ENCODE results near the gene ALCAM.

Gene ALCAM

DNA sequence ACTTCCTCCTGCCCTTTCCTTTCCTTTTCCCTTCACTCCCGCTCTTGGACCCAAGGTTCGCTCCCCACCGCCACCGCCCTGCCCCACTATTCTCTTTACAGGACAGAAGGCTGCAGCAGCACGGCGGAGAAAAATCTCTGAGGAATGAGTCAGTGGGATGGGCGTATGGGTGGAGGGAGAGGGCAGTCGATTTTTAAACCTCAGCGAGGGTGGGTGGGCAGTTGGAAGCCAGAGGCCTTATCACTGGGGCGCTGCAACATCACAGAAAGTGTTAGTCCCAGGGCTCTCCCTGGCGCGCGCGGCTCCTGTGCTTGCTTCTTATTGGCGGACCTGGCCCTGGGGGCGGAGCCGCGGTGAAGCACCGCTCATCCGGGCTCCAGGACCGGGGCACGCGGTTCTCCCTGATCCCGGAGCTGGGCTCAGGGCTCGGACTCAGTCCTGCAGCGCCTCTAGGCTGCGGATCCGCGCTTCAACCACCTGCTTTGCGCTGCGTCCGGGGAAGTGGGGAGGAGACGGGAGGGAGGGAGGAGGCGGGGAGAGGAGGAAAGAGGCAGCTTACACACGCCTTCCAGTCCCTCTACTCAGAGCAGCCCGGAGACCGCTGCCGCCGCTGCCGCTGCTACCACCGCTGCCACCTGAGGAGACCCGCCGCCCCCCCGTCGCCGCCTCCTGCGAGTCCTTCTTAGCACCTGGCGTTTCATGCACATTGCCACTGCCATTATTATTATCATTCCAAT lies at the start of gene ALCAM:
TSS of gene ALCAM (plus strand) at position 584 of the 737 bp plus-strand sequence.
- peak; percentile 98 for DNase-seq

DNA sequence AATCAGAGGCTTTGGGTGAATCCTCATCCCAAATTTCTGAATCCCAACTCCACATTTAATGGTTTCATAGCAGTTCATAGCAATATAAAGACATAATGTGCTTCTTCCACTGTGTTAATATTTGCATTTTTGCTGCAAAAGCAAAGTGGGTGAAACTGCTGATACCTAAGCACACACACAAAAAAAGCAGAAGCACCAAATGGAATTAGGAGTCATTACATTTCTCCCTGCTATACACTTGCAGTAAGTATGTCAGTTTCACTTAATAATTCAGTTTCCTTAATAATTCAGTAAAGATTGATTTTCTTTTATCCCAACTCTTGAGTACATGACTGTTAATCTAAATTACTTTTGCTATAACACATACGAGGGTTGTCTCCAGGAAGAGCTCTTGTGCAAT lies 48.9 kb upstream of the ALCAM start:
- DNase-seq = no peak

DNA sequence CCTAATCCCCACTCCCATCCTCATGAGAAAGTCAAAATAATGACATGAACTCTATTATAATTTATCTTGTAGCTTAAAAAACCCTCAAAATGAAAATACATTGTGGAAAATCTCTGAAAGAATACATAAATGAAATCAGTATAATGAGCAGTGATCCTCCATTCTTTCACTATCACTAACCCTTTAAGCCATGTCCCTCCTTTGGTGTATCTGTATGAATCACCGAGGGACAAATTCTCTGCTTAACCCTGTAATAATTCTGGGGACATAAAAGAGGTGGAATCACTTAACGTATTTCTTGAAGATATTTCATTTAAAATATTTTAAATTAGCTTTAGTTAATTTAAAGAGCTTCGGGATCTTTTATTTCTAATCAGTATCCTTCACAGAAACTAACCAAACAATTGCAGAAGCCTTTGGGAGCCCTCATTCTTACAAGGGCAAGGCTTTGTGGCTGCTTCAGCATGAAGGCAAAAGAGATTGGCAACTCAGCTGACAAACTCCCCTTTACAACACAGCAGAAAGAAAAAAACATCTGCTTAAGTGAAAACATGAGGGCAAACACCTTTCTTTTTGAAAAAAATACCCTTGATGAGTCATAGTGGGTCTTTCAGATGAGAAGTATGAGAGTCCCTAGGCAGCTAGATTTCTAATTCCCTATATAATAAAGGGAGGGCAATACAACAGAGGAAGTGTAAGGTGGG lies 44.0 kb upstream of the ALCAM start:
- DNase-seq = no peak

DNA sequence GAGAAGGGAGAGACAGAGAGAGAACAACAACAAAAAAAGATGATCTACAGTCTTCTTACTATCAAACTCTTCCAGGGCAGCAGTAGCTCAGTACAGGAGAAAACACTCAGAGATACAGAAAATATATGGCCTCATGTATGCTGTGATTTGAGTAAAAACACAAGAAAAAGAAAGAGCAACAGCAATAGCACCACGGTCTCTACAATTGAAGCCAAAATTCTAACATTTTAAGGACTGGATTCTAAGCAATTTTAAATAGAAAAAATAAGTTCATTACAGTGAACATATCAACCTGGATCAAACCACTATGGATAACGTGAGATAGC lies 43.5 kb upstream of the ALCAM start:
- DNase-seq = no peak

DNA sequence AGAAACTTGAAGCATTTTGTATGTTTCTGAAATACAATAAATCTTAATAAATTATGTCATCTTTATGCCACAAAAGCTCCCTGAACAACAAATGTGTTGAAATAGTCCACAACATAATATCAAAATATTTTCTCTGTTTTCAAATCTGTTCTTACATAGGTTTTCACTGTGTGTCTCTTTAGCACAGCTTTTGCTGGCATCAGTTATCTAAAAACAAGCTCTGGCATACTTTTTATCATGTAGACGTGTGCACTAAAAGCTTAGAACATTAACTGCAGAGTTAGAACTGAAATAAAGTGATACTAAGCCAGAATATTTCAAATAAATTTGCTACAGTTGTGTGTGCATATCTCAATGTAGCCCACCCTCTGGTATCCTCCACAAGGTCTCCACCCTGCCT lies 41.8 kb upstream of the ALCAM start:
- no peak for DNase-seq

DNA sequence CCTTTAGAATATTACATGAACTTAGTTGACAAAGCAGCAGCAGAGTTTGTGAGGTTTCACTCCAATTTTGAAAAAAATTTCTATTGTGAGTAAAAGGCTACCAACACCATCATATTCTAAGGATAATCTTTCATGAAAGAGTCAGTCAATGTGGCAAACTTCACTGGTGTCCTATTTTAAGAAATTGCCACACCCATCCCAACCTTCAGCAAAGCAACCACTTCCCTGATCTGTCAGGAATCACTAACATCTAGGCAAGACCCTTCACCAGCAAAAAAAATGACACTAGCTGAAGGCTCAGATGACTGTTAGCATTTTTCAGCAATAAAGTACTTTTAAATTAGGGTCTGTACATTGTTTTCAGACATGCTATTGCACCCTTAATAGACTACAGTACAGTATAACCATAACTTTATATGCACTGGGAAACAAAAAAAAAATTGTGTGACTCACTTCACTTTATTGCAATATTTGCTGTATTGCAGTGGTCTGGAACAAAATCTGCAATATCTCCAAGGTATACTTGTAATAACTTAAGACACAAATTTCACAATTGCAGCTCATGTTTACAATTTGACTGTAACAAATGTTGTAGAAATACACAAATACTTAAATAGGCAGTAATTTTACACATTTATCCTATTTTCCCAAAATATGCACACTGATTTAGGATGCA lies 38.9 kb upstream of the ALCAM start:
- DNase-seq = no peak

DNA sequence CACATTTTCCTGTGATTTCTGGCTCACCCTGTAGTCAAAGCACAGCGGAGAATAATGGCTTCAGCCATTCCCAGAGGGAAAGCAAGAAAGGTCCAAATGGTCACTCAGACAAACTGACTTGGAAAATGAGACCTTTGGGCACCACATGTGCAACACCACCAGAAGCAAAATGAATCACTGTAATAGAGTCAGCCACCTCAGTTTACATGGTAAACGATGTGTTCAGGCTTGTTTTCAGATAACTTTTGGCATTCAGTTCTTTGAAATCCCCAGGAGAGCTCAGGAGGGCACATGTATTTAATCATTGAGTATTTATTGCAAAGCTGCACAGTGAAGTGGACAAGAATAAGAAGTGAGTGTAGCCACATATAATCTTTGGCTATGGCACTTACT lies 38.4 kb upstream of the ALCAM start:
- no peak for DNase-seq

DNA sequence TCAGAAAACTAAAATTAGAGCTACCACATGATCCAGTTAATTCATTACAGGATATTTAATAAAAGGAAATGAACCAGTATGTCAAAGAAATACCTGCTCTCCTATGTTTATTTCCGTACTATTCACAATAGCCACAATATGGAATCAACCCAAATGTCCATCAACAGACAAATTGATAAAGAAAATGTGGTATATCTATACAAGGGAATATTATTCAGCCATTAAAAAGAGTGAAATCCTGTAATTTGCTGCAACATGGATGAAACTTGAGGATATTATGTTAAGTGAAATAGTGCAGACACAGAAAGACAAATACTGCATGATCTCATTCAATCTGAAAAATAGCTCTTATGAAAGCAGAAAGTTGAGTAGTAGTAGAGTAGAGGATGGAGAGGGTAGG lies 33.7 kb upstream of the ALCAM start:
- DNase-seq = no peak

DNA sequence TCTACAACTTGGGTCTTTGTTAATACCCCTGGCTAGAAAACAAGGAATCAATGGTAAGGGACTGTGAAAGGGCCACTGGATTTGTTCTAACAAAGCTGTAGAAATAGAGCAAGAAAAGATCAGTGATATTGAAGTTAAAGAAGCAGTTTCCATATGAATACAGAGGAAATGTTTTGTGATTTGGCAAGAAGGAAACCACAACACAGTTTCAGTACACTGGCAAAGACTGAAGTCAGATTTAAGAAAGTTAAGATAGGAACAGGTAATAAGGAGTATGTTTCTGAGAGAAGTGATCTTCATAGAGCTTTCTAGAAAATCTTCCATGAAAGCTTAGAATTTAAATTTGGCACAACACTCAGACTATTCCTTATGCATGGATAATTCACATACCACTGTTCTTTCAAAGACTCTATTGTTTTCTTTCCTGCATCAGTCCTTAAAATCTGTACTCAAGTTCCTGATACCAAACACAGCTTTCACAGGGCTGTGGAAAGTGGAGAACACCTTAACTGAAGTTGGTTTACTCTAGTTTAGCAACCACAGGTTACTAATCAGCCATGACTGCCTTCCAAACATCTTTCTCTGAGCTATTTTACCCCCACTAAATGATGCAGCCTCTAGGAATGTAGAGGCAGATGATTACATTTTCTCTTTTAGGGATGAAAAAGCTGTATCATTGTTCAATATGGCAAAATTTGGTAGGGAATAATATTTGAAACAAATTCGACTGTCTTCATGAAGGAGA lies 32.4 kb upstream of the ALCAM start:
- DNase-seq = no peak

DNA sequence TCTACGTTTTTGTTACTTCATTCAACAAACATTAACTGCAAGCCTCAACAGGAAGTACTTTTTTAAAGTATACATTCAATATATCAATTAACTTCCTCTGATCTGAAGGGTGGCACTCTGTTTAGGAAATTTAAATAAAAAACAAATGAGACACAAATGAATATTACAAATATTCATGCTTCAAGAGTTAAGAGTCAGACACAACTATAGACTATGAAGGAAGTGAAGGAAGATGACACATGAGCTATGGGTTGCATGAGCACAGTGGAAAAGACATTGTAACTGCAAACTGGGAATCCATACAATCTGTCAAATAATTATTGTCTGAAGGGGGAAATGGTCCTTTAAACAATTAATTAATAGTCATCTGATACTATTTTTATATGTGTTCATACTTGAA lies 26.8 kb upstream of the ALCAM start:
- no peak for DNase-seq

DNA sequence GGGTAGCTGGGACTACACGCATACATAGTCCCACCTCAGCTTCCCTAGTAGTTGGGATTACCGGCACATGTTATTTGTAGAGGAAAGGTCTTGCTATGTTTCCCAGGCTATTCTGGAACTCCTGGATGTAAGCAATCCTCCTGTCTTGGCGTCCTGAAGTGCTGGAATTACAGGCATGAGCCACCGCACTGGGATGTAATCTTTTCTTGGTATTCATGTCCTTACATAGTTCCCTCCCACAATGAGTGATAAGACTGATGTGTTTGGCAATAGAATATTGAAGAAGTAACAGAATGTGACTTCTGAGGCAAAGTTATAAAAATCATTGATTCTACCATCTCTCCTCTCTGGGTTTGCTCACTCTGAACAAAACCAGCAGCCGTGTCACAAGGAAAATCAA lies 22.7 kb upstream of the ALCAM start:
- DNase-seq = no peak

DNA sequence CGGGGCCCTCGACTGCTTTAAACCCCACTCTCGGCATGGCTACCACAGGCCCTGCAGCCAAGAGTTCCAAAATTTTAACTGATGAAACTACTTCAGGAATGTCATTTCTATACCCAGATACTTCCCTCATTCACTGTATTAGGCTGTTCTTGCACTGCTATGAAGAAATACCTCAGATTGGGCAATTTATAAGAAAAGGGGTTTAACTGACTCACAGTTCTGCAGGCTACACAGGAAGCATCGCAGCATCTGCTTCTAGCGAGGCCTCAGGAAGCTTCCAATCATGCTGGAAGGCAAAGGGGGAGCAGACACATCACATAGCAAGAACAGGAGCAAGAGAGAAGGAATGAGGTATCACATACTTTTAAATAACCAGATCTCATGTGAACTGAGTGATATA lies 21.6 kb upstream of the ALCAM start:
- no peak for DNase-seq

DNA sequence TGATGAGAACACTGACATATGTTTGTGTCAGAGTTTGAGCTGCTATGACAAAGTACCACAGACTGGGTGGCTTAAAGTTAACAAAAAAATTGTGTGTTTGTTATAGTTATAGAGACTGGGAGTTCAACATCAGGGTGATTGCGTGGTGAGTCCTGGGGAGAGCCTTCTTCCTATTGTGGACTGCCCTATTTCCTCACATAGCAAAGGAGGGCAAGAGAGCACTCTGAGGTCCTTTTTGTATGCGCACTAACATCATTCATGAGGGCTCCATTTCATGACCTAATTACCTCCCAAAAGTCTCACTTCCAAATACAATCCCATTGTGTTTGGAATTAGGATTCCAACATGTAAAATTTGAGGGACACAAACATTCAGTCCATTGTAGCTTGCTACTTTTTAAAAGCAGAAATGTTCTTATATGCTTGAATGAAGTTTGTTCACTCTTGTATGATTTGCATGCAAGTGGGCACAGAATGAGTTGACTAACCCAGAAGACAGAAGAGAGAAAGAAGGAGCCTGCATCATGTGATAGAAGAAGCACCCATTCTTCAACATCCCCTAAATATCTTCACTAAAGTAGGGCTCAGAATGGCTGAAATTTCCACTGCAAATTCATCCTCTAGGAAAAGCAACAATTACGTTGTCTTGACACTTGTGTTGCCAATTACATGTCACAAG lies 18.9 kb upstream of the ALCAM start:
- DNase-seq = no peak

DNA sequence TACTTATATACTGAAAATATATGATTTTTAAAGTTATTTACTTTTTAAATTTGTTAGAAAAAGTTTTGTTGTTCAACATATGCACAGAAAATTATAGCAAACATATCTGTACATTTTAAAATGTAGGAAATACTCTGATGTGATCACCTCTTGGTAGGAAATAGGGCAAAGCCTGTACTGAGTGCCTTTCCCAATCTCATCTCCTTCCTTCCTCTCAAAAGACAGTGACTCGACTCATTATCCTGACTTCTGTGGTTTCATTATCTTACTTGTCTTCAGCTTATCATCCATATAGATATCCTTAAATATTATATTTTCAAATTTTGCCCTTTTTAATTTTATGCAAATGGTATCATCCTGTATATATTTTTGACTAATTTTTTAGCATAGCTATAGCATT lies 18.4 kb upstream of the ALCAM start:
- no peak for DNase-seq

DNA sequence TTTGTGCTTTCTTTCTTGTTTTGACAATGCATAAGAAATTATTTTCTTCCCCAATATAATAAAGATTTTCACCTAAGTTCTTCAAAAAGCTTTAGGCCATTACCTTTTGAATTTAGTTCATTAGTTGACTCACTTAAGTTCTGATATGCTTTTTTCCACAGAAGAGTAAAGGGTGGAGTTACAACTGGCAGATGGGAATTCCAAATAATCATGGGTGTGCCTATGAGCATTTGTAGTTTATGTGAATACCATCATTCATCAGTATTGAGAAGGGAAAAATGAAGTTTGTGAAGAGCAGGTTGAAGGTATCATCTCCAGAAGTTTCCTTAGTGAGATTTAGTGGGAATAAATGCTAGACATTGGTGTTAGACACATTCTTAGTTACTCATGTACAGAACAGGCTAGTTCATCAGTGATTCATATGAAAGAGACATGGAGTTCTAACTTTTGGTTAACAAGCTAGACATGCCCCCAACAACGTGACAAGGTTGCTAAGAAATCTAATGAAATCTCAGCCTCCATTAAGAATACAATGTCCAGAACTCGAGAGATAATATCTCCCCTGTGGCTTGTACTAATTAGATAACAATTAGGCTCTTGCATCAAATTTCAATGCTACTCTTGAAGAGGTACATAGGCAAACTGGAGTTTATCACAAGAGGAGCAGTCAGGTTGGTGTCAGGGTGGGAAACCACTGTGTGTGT lies 16.9 kb upstream of the ALCAM start:
- peak; percentile 37 for DNase-seq

DNA sequence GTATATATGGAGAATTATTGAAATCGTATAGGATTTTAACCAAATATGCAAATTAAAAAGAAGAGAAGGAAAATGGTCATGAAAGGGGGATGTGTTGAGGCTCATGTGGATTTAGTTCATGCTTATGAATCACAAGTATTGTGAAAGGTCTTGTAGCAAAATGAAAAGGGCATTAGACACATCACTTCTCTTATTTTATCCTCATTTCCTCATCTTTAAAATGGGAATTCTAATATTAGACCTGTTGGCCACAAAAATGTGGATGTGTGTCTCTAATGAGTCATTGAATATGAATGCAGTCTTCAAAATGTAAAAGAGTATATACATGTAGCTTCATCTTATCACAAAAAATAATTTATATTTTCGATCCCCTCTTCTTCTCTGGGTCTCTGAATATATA lies 14.9 kb upstream of the ALCAM start:
- DNase-seq = no peak

DNA sequence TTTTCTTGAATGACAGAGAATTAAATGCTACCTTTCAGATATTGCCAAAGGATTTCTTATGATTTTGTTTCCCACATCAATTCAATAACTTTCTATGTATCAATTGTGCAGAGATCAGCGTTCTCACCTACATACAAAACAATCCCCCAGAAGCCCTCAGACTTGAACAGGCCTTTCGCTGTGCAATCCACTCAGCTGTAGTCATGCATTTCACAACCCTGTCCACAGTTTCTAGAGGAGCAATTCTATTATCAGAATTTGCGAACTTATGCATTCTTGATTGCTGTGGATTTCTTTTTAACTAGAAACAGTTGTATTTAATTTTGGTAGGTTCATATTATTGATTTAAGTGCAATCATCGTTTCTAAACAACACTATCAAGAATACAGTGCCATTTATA lies 13.7 kb upstream of the ALCAM start:
- DNase-seq = no peak

DNA sequence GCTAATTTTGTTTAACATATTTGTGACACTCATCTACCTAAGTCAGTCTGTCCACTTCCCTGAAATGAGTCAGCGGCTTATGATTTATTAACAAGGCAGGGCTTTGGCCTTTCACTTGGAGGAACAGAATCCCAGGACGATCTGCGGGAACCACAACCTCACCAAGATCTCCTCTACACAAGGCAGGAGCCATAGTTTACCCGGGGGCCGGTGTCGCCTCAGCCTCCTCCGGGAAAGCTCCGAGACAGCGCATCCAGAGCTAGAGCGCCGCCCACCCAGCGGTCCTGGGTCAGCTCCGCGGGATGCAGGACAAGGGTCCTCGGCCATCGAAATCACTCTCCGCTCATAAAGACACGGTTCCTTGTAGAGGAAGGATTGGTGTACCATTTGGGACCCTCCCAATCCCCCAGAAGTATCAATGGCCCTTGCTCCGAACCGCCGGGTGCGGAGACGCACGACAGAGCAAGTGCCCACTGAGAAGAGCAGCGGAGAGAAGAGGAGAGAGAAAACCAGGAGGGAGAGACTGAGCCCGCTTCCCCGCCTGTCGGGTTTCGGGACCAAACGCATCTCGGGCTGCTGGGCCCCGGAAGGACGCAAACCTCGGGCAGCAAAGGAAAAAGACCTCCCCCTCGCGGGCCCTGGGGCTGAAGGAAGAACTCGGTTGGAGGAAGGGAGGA lies 13.1 kb upstream of the ALCAM start:
- no peak for DNase-seq

DNA sequence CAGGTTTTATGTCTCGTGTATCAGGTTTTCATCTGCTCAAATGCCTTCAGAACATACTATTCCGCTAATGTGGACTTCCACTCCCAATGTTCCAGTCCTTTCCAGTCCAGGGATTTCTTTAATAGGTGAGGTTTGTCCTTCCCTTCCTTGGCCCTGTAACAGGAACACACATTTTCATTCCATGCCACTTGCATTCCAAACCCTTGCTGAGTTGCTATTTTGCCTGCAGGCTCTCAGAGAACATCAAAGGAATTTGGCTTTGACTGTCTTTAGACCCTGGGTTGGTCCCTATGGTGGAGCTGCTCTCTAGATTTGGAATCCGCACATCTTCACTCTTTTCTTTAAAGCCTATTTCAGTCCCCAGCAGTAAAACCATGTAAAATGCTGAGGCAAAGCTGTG lies 12.3 kb upstream of the ALCAM start:
- no peak for DNase-seq

DNA sequence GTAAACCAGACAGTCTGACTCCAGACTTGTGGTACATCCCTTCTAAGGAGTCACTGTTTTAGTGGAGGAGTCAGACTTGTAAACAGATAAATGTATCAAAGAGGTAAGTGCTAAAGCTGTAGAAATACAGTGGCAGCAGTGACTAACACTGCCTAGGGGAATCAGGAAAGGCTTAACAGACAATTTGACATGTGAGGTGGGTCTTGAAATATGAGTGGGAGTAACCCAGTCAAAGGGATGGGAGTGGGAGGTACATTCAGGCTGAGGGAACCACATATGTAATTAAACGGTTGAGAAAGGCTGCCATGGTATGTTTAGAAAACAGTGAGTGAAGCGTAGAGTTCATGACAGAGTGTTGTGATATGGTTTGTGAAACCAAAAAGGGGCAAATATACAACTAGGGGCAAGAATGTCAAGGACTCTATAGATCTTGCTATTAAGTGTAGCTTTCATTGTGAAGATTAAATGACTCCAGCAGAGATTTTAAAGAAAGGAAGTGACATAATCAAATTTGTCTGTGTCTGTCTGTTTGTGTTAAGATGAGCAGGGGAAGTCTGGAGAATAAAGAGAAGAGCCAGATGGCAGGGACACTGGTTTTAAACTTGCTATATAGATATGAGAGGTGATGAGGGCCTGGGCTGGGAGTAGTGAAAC lies 11.2 kb upstream of the ALCAM start:
- peak; percentile 42 for DNase-seq

DNA sequence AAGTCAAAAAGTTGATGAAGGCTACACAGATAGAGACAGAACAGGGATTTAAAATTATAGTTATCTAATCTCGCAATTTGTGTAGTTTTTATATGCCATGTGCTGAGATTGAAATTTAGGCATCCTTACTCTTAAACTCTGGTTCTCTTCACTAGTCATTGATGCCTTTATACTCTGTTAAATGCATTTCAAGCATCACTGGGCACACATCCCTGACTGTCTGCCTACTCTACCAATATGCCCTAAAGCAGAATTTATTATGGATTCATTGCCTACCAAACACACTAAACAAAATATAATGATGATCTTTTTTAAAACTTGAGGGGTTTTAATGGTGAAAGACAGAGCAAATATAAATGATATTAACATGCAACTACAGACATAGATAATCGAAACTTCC lies 10.3 kb upstream of the ALCAM start:
- no peak for DNase-seq

Data from NCI-H82 (cell line).